SJCRH30 (cell line): Measurements from ENCODE around the gene UNC93A. TPM values are rescaled to one million over a fixed set of nuclear protein-coding genes. Genes with fewer than 3 reads are reported as not detected.
"Not testable (repeated sequence)": the region's sequence is repeated elsewhere in the genome, so short reads cannot be mapped to it uniquely, and the experiment has no call there.

Source experiments
- DNase-seq, 2 experiments: peaks; one replicate each; pipeline ENCODE4 v3.0.0-alpha.2; 2015 to 2020
- H3K27ac ChIP-seq: fragments of 250-450 bp; sonication (Bioruptor Pico); 2 replicates; pipeline ENCODE4 v1.5.1; 2020; ENCODE audit warnings: mild to moderate bottlenecking, moderate library complexity
- H3K27me3 ChIP-seq: fragments of 250-450 bp; sonication (Bioruptor Pico); 2 replicates; pipeline ENCODE4 v1.5.1; 2020; ENCODE audit warnings: mild to moderate bottlenecking, moderate library complexity
- H3K36me3 ChIP-seq: fragments of 250-450 bp; sonication (Bioruptor Pico); 2 replicates; pipeline ENCODE4 v1.5.1; 2020; ENCODE audit warnings: mild to moderate bottlenecking, moderate library complexity
- H3K4me1 ChIP-seq: fragments of 250-450 bp; sonication (Bioruptor Pico); 2 replicates; pipeline ENCODE4 v1.5.1; 2020; ENCODE audit warnings: mild to moderate bottlenecking, moderate library complexity
- H3K4me3 ChIP-seq: fragments of 250-450 bp; sonication (Bioruptor Pico); 2 replicates; pipeline ENCODE4 v1.5.1; 2020; ENCODE audit warnings: mild to moderate bottlenecking, moderate library complexity
- H3K9me3 ChIP-seq: fragments of 250-450 bp; sonication (Bioruptor Pico); replicated peaks from 2 replicates; pipeline ENCODE4 v1.5.1; 2020; ENCODE audit warnings: mild to moderate bottlenecking, moderate library complexity
- total RNA-seq: library from RNA; depleted of rRNA; stranded (reverse); fragments of >200 nt; shearing (Covaris generic); gene quantifications from 2 replicates; pipeline ENCODE4 v1.2.3, GENCODE V29; 2014

Gene UNC93A
- total RNA-seq, 1 experiment from 2014 or later: not detected

DNA sequence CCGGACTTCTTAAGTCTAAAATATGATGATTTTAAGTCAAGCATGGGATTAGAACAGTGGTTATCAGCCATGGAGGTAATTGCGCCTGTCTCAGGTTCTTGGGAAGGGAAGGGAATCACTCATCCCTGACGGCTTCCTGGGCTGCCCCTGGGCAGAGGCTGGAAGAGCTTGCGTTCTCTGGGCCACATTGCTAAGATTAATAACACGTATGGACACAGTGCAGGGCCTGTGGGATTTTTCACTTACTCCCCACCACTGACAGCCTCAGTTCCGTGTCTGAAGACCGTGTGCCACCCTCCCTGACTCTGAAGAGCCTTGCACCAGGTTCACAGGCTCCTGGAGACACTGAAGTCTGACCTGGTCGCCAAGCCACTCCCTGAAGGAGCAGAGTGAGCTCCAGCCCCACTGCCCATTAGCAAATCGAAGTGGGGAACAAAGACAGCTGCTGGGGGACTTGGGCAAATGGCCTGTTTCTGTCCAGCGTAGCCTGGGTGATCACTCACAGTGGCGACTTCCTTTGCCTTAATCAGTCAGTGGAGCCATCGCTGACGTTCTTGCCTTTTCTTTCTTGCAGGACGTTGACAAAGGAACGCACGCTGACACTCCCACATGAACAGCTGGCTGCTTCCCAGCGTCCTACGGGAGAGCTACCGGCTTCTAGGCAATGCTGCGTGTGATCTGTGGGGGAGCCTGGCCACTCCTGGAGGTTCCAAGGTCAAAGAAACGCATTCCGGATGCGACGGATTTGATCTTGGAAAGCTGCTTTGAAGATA is 24.9 kb upstream of the UNC93A start:
- not testable (repeated sequence) for H3K36me3 ChIP-seq, H3K27ac ChIP-seq, H3K27me3 ChIP-seq, H3K4me3 ChIP-seq, DNase-seq, H3K9me3 ChIP-seq, H3K4me1 ChIP-seq

DNA sequence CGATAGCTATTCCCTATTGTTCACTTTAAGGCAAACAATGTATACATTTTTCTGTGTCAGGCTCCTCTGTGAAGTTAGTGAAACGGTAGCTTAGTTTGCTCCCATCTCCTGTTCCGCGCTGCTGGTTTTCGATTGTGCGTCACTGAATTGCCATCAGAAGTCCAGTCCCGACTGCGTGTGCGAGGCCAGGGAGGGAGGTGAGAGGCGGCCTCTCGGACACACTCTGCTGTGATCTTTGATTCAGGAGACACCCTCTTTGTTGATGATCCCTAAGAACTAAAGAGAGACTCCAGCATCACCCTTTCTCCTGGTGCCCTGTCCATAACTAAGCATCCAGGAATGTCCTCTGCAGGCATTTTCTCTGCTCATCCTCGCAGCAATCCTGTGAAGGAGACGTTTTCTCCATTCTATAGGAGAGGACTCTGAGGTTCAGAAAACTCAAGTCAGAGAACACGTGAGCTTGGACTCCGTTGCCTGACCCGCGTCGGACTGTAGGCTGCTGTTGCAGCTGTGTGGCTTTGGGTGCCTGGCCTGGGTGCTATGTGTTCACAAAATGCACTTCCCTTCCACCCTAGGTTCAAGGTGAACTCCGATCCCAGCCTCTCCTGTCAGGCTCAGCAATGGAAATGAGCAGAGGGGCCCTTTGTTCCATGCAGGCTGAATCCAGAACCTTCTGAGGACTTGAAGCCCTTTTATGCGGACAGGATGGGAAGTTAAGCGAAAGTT is 24.1 kb upstream of the UNC93A start:
- H3K4me1 ChIP-seq: no peaks in the 10 kb centered on the region
- DNase-seq: no peak
- no peaks in the 10 kb centered on the region for H3K36me3 ChIP-seq
- no peak overlapping the region for H3K4me3 ChIP-seq
- H3K27me3 ChIP-seq: no peaks in the 10 kb centered on the region
- H3K27ac ChIP-seq: no peak overlapping the region
- no peaks in the 10 kb centered on the region for H3K9me3 ChIP-seq

DNA sequence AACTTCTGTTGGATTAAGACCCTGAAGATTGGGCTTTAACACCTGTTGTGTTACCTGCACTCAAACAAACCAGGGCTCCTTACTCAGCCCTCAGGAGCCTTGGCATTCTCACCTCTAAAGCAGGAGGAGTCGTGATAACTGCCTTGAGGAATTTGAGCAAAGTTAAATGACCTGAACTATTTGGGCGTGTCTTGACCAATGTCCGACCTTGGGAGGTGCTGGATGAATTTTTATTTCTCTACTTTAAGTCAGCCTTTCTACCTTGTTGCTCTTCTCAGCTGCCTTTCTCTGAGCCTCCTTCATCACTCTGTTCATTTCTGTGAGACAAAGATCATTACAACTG is 23.6 kb upstream of the UNC93A start:
- not testable (repeated sequence) for DNase-seq, H3K4me3 ChIP-seq, H3K27ac ChIP-seq, H3K4me1 ChIP-seq, H3K36me3 ChIP-seq, H3K27me3 ChIP-seq, H3K9me3 ChIP-seq

DNA sequence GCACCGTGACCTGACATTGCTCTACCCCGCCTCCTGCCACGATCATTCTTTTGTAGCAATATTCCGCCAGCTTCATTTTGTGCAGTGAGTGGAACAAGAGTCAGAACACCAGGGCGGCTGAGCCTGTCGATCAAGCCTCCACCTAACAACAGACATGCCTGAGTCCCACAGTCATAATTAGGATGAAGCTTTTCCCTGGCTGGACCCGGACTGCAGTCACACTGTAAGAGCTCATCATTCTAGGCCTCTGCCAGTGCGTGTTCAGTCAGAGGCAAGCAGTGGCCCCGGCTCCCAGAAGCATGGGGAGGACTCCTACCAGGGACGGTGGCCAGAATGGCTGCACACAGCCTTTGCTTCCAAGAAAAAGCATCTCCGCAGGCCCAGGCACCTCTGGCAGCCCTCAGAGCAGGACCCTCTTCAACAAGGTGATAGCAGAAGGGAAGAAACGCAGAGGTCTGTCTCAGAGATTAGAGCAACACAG is 23.2 kb upstream of the UNC93A start:
- no peaks in the 10 kb centered on the region for H3K36me3 ChIP-seq
- no peak overlapping the region for H3K4me3 ChIP-seq
- H3K4me1 ChIP-seq: no peaks in the 10 kb centered on the region
- H3K27ac ChIP-seq: no peak overlapping the region
- H3K27me3 ChIP-seq: no peaks in the 10 kb centered on the region
- H3K9me3 ChIP-seq: no peaks in the 10 kb centered on the region
- no peak for DNase-seq

DNA sequence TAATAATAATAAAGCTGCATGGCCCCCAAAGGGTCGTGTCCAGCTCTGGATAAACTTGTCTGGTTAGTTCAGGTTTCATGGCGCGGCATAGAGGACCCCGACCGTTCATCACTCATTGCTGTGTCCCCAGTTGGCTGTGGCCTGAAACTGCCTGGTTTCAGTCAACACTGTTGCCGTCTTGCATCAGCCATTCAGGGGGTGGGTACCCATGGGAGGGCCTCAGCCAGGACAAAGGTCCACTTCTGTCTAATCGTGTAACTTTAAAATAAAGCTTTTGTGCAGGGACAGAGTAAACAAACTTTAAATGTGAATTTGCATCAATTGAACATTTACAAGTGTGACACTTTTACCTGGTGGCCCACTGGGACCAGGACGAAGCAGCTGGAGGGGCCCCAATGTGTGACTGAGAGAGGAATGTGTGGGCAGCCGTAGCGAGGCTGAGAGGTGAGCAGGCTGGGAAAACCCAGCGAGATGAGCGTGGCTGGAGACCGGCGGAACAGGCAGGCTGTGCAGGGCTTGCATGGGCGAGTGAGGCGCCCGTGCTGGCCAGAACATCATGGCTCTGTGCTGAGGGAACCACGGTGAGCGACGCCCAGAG is 22.3 kb upstream of the UNC93A start:
- no peaks in the 10 kb centered on the region for H3K4me1 ChIP-seq
- H3K4me3 ChIP-seq: no peak overlapping the region
- no peaks in the 10 kb centered on the region for H3K36me3 ChIP-seq
- no peak for DNase-seq
- no peaks in the 10 kb centered on the region for H3K9me3 ChIP-seq
- H3K27ac ChIP-seq: no peak overlapping the region
- H3K27me3 ChIP-seq: no peaks in the 10 kb centered on the region; the same call in 1 of the 2 replicates

DNA sequence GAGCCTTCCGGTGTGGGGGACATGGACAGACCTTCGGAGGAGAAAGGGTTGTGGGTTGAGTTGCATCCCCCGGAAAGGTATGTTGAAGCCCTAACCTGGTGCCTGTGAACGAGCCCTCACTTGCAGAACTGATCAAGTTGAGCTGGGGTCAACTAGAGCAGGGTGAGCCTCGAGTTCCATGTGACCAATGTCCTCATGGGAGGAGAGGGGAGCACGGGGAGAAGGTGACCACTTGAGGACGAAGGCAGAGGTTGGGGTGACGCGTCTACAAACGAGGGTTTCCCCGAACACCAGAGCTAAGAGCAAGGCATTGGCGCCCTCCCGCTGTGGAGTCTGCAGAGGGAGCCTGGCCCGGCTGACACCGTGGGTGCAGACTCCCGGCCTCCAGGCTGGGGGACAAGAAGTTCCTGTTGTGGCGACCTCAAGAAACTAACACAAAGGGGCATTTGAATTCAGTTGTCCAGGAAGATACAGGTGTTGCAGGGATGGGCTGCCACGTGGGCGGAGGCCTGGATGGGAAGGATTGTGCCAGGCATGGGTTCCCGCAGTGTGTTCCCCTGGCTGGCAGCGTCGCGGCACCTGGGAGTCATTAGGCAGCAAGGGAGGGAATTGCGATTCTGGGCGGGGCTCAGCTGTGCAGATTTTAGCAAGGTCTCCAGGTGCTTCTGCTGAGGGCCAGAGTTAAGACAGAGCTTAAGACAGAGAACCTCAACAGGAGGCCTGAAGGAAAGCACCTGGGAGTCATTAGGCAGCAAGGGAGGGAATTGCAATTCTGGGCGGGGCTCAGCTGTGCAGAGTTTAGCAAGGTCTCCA is 20.4 kb upstream of the UNC93A start:
- H3K9me3 ChIP-seq: no peaks in the 10 kb centered on the region
- no peak for DNase-seq
- no peaks in the 10 kb centered on the region for H3K4me1 ChIP-seq
- no peak overlapping the region for H3K27ac ChIP-seq
- no peak overlapping the region for H3K4me3 ChIP-seq
- no peaks in the 10 kb centered on the region for H3K36me3 ChIP-seq
- H3K27me3 ChIP-seq: no peaks in the 10 kb centered on the region; the same call in 1 of the 2 replicates

DNA sequence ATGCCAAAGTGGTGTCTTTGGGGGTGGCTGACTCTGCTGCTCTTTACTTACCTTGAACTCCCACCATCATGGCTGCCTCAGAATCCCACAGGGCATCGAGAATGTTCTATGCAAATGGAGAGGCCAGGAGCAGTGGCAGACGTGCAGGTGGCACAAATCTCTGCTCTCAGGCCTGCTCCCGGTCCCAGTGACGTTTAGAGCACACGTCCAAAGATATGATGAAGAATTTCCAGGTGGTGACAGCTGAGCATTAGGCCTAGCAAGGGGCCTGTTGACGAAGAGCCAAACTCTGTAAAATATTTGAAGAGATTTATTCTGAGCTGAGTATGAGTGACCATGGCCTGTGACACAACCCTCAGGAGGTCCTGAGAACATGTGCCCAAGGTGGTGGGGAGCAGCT is 19.0 kb upstream of the UNC93A start:
- H3K9me3 ChIP-seq: no peaks in the 10 kb centered on the region
- H3K27ac ChIP-seq: no peak overlapping the region
- no peaks in the 10 kb centered on the region; the same call in 1 of the 2 replicates for H3K27me3 ChIP-seq
- no peak overlapping the region for H3K4me3 ChIP-seq
- no peaks in the 10 kb centered on the region for H3K36me3 ChIP-seq
- DNase-seq: no peak
- no peaks in the 10 kb centered on the region for H3K4me1 ChIP-seq

DNA sequence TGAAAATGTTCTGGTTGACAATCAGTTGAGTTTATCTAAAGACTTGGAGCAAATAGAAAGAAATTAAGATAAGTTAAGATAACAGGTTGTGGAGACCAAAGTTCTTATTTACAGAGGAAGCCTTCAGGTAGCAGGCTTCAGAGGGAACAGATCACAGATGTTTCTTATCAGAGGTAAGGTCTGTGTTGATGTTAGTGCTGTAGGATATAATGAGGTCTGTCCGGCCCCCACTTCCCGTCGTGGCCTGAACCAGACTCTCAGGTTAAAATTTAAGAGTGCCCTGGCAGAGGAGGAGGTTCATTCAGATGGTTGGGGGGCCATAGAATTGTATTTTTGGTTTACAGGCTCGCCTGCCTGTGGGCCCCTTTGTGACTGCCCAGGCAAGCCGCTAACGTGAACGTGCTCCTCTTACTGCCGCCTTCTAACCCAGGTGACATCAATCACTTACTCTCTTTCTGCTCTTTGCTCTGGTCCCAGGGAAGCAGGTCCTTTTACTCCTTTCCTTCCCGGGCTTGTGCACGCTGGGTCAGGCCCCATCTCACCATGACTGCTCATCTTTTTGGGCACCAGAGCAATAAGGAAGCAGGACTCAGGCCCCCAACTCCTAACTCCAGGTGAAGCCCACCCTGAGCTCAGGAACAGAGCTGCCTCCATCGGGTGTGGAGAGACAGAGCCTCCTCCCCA is 18.3 kb upstream of the UNC93A start:
- Histone ChIP-seq H3K9me3 (no peaks in the 10 kb centered on the region), H3K27me3 (peaks cover 3% of the 10 kb centered on the region; the same call in 1 of the 2 replicates), H3K4me1 (no peaks in the 10 kb centered on the region), H3K27ac (no peak overlapping the region), H3K4me3 (no peak overlapping the region), H3K36me3 (no peaks in the 10 kb centered on the region)
- no peak for DNase-seq

DNA sequence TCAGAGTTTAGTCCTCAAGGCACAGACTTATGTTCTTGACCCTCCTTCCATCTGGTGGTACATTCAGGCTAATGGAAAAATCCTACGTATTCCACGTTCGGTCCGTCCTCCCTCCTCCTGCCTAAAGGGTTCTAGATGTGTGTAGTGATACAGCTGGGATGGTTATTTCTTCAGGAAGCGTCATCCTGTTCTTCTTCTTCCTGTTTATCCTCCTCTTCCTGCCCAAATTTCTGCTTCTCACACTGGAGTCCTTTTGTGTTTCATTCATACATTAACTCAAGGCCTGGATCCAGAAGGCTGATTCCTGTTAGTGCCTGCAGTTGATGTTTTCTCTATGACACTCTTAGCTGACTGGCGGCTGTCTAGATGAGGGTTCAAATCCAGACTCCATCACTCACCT is 16.8 kb upstream of the UNC93A start:
- H3K4me1 ChIP-seq: no peaks in the 10 kb centered on the region
- no peaks in the 10 kb centered on the region for H3K9me3 ChIP-seq
- H3K36me3 ChIP-seq: no peaks in the 10 kb centered on the region
- H3K27me3 ChIP-seq: peaks cover 5% of the 10 kb centered on the region; the same call in 1 of the 2 replicates
- H3K27ac ChIP-seq: no peak overlapping the region
- no peak for DNase-seq
- H3K4me3 ChIP-seq: no peak overlapping the region

DNA sequence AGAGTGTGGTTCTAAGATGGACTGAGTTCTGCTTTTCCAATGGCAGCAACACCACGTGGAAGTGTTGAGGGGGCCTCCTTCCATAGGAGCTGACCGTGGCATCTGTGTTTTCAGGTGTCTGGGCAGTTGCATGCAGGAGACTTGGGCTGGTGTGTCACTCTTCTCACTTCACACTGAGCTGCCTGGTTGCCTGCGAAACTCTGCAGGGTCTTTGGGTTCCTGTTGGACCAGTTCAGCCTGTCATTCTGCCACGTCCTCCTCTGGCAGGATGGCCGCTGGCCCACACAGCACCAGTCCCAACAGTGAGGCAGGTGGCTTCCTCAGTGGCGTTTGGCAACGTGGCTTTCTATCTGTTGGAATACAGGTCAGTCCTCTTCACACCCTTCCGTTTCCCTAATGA is 16.1 kb upstream of the UNC93A start:
- H3K4me1 ChIP-seq: no peaks in the 10 kb centered on the region
- no peak for DNase-seq

DNA sequence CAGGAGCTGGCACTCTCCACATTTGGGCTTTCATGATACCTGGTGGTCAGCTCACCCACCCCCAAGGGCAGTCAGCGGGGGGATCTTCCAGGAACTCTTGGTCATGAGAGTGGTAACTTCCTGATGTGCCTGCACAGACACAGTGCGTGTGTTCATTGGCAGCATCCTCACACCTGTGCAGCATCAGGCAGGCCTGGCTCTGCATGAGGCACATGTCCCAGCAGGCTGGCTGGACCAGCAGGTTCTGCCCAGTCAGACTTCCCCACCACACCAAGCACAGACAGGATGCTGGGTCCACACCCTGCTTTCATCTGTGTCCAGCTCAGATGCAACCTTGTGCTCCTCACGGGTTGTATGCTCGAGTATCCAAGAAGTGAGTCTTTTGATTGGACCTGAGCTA is 15.7 kb upstream of the UNC93A start:
- Histone ChIP-seq H3K27ac (no peak overlapping the region), H3K4me1 (no peaks in the 10 kb centered on the region), H3K27me3 (peaks cover 5% of the 10 kb centered on the region; the same call in 1 of the 2 replicates), H3K4me3 (no peak overlapping the region), H3K36me3 (no peaks in the 10 kb centered on the region), H3K9me3 (no peaks in the 10 kb centered on the region)
- DNase-seq: no peak

More for the DNA sequence above, 16.1 kb upstream of the UNC93A start:
- no peaks in the 10 kb centered on the region for H3K36me3 ChIP-seq
- H3K4me3 ChIP-seq: no peak overlapping the region
- H3K9me3 ChIP-seq: no peaks in the 10 kb centered on the region
- H3K27ac ChIP-seq: no peak overlapping the region
- peaks cover 5% of the 10 kb centered on the region; the same call in 1 of the 2 replicates for H3K27me3 ChIP-seq

DNA sequence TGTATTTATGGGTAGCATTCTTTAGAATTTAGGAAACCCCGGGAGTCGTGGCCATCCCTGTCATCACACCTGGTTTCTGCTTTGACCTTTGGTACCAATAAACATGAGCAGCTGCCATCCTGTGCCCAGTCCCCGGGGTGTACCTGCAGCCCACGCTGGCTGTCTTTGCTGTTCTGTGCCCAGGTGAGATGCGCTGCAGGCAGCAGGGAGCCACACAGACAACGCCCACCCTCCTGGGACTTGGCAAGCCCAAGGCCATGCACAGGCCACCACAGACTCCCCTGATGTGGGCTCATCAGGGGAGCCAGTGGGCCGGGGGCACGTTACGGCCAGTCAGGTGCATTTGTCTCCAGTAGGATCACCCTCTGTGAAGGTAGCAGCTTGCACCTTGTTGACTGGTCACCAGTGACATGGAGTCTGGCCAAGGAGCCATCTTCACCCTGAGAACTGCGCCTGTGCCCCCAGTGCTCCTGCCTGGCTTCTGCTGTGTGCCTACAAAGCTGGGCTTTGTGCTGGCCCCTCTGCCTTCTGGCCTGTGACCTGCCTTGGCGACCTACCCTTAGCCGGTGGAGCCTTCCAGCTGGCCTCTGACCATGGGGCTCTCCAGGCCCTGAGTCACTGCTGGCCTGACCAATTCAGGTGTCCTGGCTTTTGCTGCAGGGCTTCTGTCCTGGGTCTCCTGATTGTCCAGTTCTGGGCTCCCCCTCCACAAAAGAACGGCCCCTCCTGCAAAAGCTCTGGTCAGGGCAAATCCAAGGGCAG is 14.2 kb upstream of the UNC93A start:
- no peak overlapping the region for H3K27ac ChIP-seq

DNA sequence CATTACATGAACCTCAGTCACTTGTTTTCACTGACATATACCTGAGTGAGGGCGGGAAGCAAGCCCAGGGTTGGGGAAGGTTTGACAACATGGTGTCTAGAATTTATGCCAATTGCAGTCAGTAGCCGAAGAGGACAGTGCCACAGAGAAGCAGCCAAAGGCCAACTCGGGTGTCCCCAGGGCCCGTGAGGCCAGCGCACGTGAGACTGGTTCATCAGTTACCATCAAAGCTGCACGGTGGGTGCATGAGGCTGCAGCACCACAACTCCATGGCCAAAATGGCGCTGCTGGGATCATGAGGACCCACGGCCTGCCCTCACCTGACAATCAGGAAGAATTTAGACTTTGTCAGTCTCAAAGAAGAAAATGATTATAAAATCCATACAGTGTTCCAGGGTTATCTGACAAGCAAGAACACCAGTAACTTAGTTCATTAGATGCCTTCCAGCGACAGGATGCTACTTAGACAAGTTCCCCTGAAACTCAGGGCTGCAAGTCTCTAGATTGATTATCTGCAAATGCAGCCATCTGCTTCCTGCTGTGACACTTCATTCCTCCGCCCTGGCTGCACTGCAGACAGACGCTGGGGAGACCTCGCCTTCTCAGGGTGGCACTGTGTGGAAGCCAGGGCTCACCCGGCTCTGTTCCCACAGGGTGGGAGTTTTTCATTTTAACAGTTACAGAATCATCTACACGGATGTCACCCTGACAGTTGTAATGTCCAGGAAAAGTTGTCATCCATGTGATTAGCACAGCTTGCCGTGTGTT is 12.8 kb upstream of the UNC93A start:
- not testable (repeated sequence) for H3K9me3 ChIP-seq, DNase-seq, H3K27ac ChIP-seq, H3K4me1 ChIP-seq, H3K27me3 ChIP-seq, H3K36me3 ChIP-seq, H3K4me3 ChIP-seq

More for the DNA sequence above, 14.2 kb upstream of the UNC93A start:
- H3K4me1 ChIP-seq: no peaks in the 10 kb centered on the region
- H3K4me3 ChIP-seq: no peak overlapping the region
- peaks cover 5% of the 10 kb centered on the region; the same call in 1 of the 2 replicates for H3K27me3 ChIP-seq
- DNase-seq: no peak
- H3K9me3 ChIP-seq: no peaks in the 10 kb centered on the region
- no peaks in the 10 kb centered on the region for H3K36me3 ChIP-seq
